Measurements from ENCODE around the gene USH2A.

GRCh38 chr1:216153130-216153529 lies 270.1 kb downstream of the USH2A start:
- TF ChIP-seq POLR2A (IDR thresholded peaks at IDR 0.05), result no peak
- no peak for TF ChIP-seq CTCF (IDR thresholded peaks at IDR 0.05)
- no peak for TF ChIP-seq POLR2AphosphoS5 (IDR thresholded peaks at IDR 0.05)

All from breast epithelium (tissue), 3 donors.